ENCODE results near the gene DOCK4. TPM values are rescaled to one million over a fixed set of nuclear protein-coding genes. Genes with fewer than 3 reads are reported as not detected.

Gene DOCK4
- total RNA-seq, 2 experiments from 2014 or later = 0.36 to 1.1 TPM

GRCh38 chr7:112120696-112121217 is 85.4 kb downstream of the DOCK4 start:
- H3K27me3 Mint-ChIP-seq = peaks cover 2% of the 10 kb centered on the region
- no peak overlapping the region for H3K27ac Mint-ChIP-seq
- intact Hi-C loops (cut with micrococcal nuclease) = no loop called here
- H3K4me1 Mint-ChIP-seq (ENCODE audit: low read depth) = no peaks in the 10 kb centered on the region
- H3K4me3 Mint-ChIP-seq = no peak overlapping the region
- no peaks in the 10 kb centered on the region for H3K36me3 Mint-ChIP-seq
- CTCF ChIA-PET = no interaction called here
- no peak for DNase-seq
- no peaks in the 10 kb centered on the region for H3K9me3 Mint-ChIP-seq
- POLR2A ChIA-PET = no interaction called here

- ChIA-PET POLR2A (no interaction called here), CTCF (no interaction called here)
- Mint-ChIP-seq H3K4me1 (ENCODE audit: low read depth) (no peaks in the 10 kb centered on the region), H3K9me3 (no peaks in the 10 kb centered on the region), H3K27me3 (peaks cover 3% of the 10 kb centered on the region), H3K4me3 (no peak overlapping the region), H3K36me3 (no peaks in the 10 kb centered on the region), H3K27ac (no peak overlapping the region)
- DNase-seq = no peak
- intact Hi-C loops (cut with micrococcal nuclease) = no loop called here
Observed at GRCh38 chr7:112118581-112119566, 87.3 kb downstream of the DOCK4 start.

- CTCF ChIA-PET = no interaction called here
- no peak overlapping the region for H3K4me3 Mint-ChIP-seq
- intact Hi-C loops (cut with micrococcal nuclease) = no loop called here
- H3K27me3 Mint-ChIP-seq = peaks cover 7% of the 10 kb centered on the region
- no peaks in the 10 kb centered on the region for H3K36me3 Mint-ChIP-seq
- POLR2A ChIA-PET = no interaction called here
- H3K9me3 Mint-ChIP-seq = no peaks in the 10 kb centered on the region
- DNase-seq = no peak
- H3K4me1 Mint-ChIP-seq (ENCODE audit: low read depth) = no peaks in the 10 kb centered on the region
- no peak overlapping the region for H3K27ac Mint-ChIP-seq
Observed at GRCh38 chr7:112116894-112117293, 89.3 kb downstream of the DOCK4 start.

- no peaks in the 10 kb centered on the region for H3K9me3 Mint-ChIP-seq
- peaks cover 8% of the 10 kb centered on the region for H3K27me3 Mint-ChIP-seq
- DNase-seq = no peak
- no peaks in the 10 kb centered on the region for H3K4me1 Mint-ChIP-seq (ENCODE audit: low read depth)
- no peak overlapping the region for H3K27ac Mint-ChIP-seq
- no peaks in the 10 kb centered on the region for H3K36me3 Mint-ChIP-seq
- intact Hi-C loops (cut with micrococcal nuclease) = no loop called here
- ChIA-PET CTCF (no interaction called here), POLR2A (no interaction called here)
- H3K4me3 Mint-ChIP-seq = no peak overlapping the region
Observed at GRCh38 chr7:112116358-112116757, 89.8 kb downstream of the DOCK4 start.

GRCh38 chr7:112115880-112116279 is 90.3 kb downstream of the DOCK4 start:
- Mint-ChIP-seq H3K9me3 (no peaks in the 10 kb centered on the region), H3K4me1 (ENCODE audit: low read depth) (no peaks in the 10 kb centered on the region), H3K36me3 (no peaks in the 10 kb centered on the region), H3K4me3 (no peak overlapping the region), H3K27me3 (peaks cover 8% of the 10 kb centered on the region), H3K27ac (no peak overlapping the region)
- ChIA-PET CTCF (no interaction called here), POLR2A (no interaction called here)
- DNase-seq = no peak
- intact Hi-C loops (cut with micrococcal nuclease) = no loop called here

GRCh38 chr7:112113913-112114575 is 92.2 kb downstream of the DOCK4 start:
- intact Hi-C loops (cut with micrococcal nuclease) = no loop called here
- H3K4me3 Mint-ChIP-seq = no peak overlapping the region
- H3K27me3 Mint-ChIP-seq = peaks cover 8% of the 10 kb centered on the region
- no peak for DNase-seq
- no peaks in the 10 kb centered on the region for H3K9me3 Mint-ChIP-seq
- no peak overlapping the region for H3K27ac Mint-ChIP-seq
- no peaks in the 10 kb centered on the region for H3K4me1 Mint-ChIP-seq (ENCODE audit: low read depth)
- no peaks in the 10 kb centered on the region for H3K36me3 Mint-ChIP-seq
- ChIA-PET CTCF (no interaction called here), POLR2A (no interaction called here)

- no peak for DNase-seq
- ChIA-PET POLR2A (no interaction called here), CTCF (no interaction called here)
- H3K4me1 Mint-ChIP-seq (ENCODE audit: low read depth) = no peaks in the 10 kb centered on the region
- H3K36me3 Mint-ChIP-seq = no peaks in the 10 kb centered on the region
- H3K27me3 Mint-ChIP-seq = peaks cover 8% of the 10 kb centered on the region
- intact Hi-C loops (cut with micrococcal nuclease) = no loop called here
- H3K9me3 Mint-ChIP-seq = no peaks in the 10 kb centered on the region
- no peak overlapping the region for H3K4me3 Mint-ChIP-seq
- H3K27ac Mint-ChIP-seq = no peak overlapping the region
Observed at GRCh38 chr7:112112822-112113255, 93.4 kb downstream of the DOCK4 start.

GRCh38 chr7:112110651-112111050 is 95.5 kb downstream of the DOCK4 start:
- Mint-ChIP-seq H3K4me3 (no peak overlapping the region), H3K4me1 (ENCODE audit: low read depth) (no peaks in the 10 kb centered on the region), H3K36me3 (no peaks in the 10 kb centered on the region), H3K27me3 (peaks cover 6% of the 10 kb centered on the region), H3K27ac (no peak overlapping the region), H3K9me3 (no peaks in the 10 kb centered on the region)
- POLR2A ChIA-PET = no interaction called here
- intact Hi-C loops (cut with micrococcal nuclease) = no loop called here
- no peak for DNase-seq
- CTCF ChIA-PET = no interaction called here

GRCh38 chr7:112110175-112110574 is 96.0 kb downstream of the DOCK4 start:
- Mint-ChIP-seq H3K27me3 (peaks cover 6% of the 10 kb centered on the region), H3K4me3 (no peak overlapping the region), H3K4me1 (ENCODE audit: low read depth) (no peaks in the 10 kb centered on the region), H3K9me3 (no peaks in the 10 kb centered on the region), H3K27ac (no peak overlapping the region), H3K36me3 (no peaks in the 10 kb centered on the region)
- POLR2A ChIA-PET = no interaction called here
- intact Hi-C loops (cut with micrococcal nuclease) = no loop called here
- DNase-seq = no peak
- CTCF ChIA-PET = no interaction called here

GRCh38 chr7:112108981-112109380 is 97.2 kb downstream of the DOCK4 start:
- Mint-ChIP-seq H3K36me3 (no peaks in the 10 kb centered on the region), H3K4me1 (ENCODE audit: low read depth) (no peaks in the 10 kb centered on the region), H3K27me3 (peaks cover 5% of the 10 kb centered on the region), H3K4me3 (no peak overlapping the region), H3K9me3 (no peaks in the 10 kb centered on the region), H3K27ac (no peak overlapping the region)
- intact Hi-C loops (cut with micrococcal nuclease) = no loop called here
- ChIA-PET POLR2A (no interaction called here), CTCF (no interaction called here)
- no peak for DNase-seq

- intact Hi-C loops (cut with micrococcal nuclease) = no loop called here
- no peak for DNase-seq
- no peaks in the 10 kb centered on the region for H3K9me3 Mint-ChIP-seq
- no peaks in the 10 kb centered on the region for H3K4me1 Mint-ChIP-seq (ENCODE audit: low read depth)
- POLR2A ChIA-PET = no interaction called here
- H3K4me3 Mint-ChIP-seq = no peak overlapping the region
- CTCF ChIA-PET = no interaction called here
- H3K27ac Mint-ChIP-seq = no peak overlapping the region
- no peaks in the 10 kb centered on the region for H3K27me3 Mint-ChIP-seq
- no peaks in the 10 kb centered on the region for H3K36me3 Mint-ChIP-seq
Observed at GRCh38 chr7:112105584-112106530, 100.3 kb downstream of the DOCK4 start.

- H3K36me3 Mint-ChIP-seq = no peaks in the 10 kb centered on the region
- H3K27ac Mint-ChIP-seq = no peak overlapping the region
- H3K4me1 Mint-ChIP-seq (ENCODE audit: low read depth) = no peaks in the 10 kb centered on the region
- no peak overlapping the region for H3K4me3 Mint-ChIP-seq
- ChIA-PET CTCF (no interaction called here), POLR2A (no interaction called here)
- intact Hi-C loops (cut with micrococcal nuclease) = no loop called here
- no peaks in the 10 kb centered on the region for H3K27me3 Mint-ChIP-seq
- H3K9me3 Mint-ChIP-seq = no peaks in the 10 kb centered on the region
- DNase-seq = no peak
Observed at GRCh38 chr7:112104120-112104519, 102.1 kb downstream of the DOCK4 start.

Measured in activated CD4-positive, alpha-beta memory T cell treated with anti-CD3 and anti-CD28 coated beads for 36 hours (primary cell).